Measurements from ENCODE around the gene CCK.

The CCK gene

GRCh38 chr3:42265059-42265991 lies 660 bp downstream of the CCK start:
- no peak for FAIRE-seq

GRCh38 chr3:42264399-42265058 lies 1.5 kb downstream of the CCK start:
- no peak for FAIRE-seq

DNA sequence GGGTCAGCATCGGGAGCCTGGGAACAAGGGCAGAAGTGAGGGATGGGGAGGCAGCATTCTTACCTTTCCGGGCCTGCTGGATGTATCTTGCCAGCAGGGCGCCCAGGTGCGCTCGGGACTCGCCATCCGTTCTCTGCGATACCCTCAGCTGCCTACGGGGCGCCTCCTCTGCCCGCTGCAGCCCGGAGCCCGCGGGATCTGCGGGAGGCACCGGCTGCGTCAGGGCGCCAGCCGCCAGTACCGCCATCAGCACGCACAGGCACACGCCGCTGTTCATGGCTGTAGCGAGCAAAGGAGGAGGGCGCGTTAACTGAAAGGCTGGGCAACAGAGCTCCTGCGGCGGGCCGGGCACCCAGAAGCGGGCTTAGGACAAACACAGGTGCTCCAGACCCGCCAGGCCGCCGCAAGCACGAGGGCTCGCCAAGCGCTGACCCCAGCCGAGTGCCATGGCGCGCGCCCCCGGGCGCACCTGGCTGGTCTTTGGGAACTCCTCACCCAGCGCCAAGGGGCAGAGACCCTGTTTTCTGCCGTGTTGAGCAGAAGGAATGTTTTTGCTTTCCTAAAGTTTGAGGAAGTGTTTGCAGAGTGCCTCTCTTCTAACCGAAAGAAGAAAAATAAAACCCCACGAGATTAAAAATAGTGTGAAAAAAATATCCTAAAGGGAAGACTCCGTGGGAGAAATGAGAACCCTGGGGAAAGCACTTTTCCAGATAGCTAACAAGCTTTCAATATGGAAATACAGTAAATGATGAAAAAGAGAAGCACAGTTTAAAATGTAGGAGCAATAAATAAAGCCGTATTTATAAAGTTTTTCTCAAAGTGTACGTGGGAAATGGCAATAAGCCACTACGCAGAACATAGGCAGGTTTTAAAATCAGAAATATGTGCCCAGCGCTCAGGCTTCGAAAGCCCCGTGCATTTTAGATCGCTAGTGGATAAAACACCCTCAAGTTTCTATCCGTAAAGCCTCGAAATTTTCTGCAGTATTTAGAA lies 2.3 kb downstream of the CCK start:
- no peak for FAIRE-seq

- FAIRE-seq, result no peak
Measured at GRCh38 chr3:42262525-42262924, 3.5 kb downstream of the CCK start.

- no peak for FAIRE-seq
Measured at GRCh38 chr3:42257007-42257406, 9.0 kb downstream of the CCK start.

GRCh38 chr3:42256135-42256819 lies 9.7 kb downstream of the CCK start:
- FAIRE-seq, result no peak

- no peak for FAIRE-seq
Measured at GRCh38 chr3:42254566-42254965, 11.4 kb downstream of the CCK start.

GRCh38 chr3:42250761-42251160 lies 15.2 kb downstream of the CCK start:
- no peak for FAIRE-seq

- peak; percentile 61 for FAIRE-seq
Measured at GRCh38 chr3:42247576-42248027, 18.4 kb downstream of the CCK start.

DNA sequence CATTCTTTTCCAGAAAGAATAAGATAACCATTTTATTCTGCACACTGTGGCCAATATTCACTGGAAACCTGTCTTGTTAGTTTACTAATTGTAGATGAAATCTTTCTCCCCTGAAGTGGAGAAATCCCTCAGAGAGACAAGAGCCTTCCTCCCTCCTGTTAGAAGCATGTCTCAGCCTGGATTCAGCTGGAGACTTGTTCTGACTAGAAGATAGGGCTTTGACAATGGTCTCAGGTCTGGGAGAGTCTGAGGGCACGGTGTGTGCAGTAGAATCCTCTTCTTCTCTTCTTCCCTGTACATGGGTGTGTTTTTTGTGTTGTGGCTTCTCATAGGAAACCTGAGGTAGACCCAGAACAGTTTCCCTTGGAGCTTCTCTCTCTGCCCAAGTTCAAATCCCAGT lies 19.9 kb downstream of the CCK start:
- FAIRE-seq, result no peak

DNA sequence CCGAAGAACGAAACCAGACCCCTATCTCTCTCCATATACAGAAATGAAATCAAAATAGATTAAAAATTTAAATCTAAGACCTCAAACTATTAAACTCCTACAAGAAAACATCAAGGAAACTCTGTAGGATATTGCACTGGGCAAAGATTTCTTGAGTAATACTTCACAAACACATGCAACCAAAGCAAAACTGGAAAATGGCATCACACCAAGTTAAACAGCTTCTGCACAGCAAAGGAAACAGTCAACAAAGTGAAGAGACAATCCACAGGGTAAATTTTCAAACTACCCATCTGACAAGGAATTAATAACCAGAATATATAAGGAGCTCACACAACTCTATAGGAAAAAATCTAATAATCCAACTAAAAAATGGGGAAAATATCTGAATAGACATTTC lies 29.4 kb downstream of the CCK start:
- FAIRE-seq, result no peak

- FAIRE-seq, result no peak
Measured at GRCh38 chr3:42235532-42235931, 30.5 kb downstream of the CCK start.

DNA sequence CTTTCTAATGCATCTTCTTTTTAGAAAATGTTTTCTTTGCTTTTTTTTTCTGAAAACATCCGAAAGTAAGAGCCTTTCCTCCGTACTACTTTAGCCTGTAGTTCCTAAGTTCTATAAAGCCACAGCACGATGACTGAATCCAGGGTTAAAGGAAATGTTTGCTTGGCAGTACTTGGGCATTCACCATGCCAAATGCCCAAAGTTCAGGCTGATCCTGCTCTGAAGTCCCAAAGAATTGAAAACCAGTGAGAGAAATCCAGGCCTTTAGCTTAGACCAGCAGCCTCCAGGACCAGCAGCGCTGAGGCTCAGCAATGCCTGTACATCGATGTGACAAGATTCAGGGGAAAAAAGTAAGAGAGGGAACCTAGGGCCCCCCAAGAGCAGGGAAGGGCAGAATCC lies 35.1 kb downstream of the CCK start:
- no peak for FAIRE-seq

GRCh38 chr3:42229942-42230688 lies 35.9 kb downstream of the CCK start:
- FAIRE-seq, result no peak

DNA sequence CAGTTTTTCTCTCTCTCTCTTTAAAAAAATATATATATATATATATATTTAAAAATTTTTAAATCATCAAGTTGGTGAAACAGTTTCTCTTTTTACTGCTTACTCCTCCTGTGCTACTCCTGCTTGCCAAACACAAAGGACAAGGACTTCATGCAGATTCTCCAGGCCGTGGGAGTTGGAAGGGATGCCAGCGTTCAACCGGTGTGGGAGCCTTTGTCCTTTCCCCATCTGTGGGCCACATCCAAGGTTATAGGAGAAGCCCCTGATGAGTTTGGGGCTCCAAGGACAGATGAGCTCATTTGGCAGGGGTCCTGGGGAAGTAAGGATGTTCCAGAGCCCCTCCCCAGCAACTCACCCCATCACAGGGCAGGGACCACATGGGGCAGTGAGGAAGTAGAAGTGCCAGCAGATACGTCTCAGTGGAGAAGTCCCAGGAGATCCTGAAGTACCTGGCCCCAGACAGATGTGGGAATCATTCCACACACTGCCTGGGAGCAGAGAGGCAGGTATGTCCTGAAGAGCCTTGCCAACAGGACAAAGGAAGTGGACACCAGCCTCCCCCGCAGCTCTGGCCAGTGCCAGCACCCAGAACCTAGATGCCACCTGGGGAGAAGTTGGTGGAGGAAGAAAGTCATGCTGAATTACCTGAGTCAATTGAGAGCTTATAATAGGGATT lies 36.6 kb downstream of the CCK start:
- no peak for FAIRE-seq

DNA sequence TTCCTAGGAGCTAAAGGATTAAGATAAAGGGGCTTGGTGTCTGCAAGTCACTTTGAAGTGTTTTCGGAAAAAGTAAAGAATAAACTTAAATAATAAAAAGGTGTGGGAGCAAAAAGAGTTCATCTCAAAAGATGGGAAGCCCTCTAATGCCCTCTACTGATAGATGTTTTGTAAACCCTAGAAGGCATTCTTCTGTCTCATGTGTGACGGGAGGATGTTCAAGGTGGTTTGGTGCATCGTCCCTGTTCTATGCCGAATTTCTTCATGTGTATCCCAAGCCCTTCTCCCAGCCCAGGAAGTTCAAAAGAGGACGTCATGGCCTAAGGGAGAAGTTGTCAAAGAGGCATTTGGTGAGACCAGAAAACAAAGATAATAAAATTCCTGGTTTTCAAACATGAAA lies 37.2 kb downstream of the CCK start:
- FAIRE-seq, result no peak

DNA sequence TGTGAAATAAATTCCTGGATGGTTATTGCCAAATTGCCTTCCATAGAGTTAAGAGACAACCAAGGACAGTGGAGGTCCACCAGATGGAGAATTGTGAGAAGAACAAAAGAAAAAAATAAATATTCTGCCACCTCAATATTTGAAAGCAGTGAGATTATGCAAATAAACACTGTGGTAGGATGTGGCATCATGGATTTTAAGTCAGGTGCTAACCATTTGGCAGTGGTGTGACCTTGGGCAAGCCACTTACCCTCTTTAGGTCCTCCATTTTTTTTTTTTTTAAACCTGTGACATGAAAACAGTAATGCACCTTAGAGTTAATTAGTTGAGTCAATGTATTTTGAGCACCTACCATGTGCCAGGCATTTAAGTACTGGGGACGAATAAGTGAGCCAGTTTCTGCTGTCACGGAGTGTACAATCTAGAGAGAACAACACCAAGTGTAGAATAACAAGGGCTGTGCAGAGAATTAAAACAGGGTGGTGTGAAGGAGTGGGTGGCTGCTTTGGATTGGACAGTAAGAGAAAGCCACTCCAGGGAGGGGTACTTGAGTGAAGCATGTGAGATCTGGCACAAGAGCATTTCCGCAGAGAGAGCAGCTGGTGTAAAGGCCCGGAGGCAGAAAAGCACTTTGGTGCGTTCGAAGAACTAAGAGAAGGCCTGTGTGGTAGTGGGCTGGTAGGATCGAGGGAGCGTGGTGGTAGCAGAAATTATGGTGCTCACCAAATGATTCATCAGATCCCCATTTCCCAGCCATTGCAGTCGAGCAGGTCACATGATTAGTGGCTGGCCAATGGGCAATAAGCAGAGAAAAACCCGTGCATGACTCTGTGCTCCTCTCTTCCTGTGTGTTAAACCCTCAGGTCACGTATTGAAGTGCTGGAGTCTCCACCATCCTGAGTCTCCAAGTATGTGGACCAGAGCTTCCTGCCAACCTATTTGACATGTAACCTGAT lies 39.2 kb downstream of the CCK start:
- no peak for FAIRE-seq

GRCh38 chr3:42225486-42226363 lies 40.3 kb downstream of the CCK start:
- no peak for FAIRE-seq
